ENCODE measurements around the gene STAT2. TPM values are rescaled to one million over a fixed set of nuclear protein-coding genes. Genes with fewer than 3 reads are reported as not detected.
A peak's percentile ranks its signal among the peaks of the same experiment; 100 is the strongest.
"Not testable (repeated sequence)": the region's sequence is repeated elsewhere in the genome, so short reads cannot be mapped to it uniquely, and the experiment has no call there.

Gene STAT2
- total RNA-seq: 100 to 1,000 TPM; 116 to 124 TPM

- ATAC-seq: peak; percentile 97
- CTCF ChIA-PET: interaction anchor here (0.6 to 4.5 kb wide), 30 partner anchors 9 to 853 kb away, joined by 3 to 30 read pairs (median 3); partner anchors contain the start of genes CNPY2, IL23A, PAN2 and RNF41
- peak within 1 kb of the TSS; percentile 95 for H3K27ac Mint-ChIP-seq
- no peaks in the 10 kb centered on the region for H3K27me3 Mint-ChIP-seq
- peaks cover 23% of the 10 kb centered on the region for H3K4me1 Mint-ChIP-seq
- POLR2A ChIA-PET: interaction anchor here (0.5 to 3.6 kb wide), 19 partner anchors 9 to 1796 kb away, joined by 3 to 27 read pairs (median 5); partner anchors contain the start of genes CNPY2, DNAJC14, IL23A and PA2G4
- peaks cover 17% of the 10 kb centered on the region for H3K36me3 Mint-ChIP-seq (ENCODE audit: low read depth)
- H3K4me3 Mint-ChIP-seq: peak within 1 kb of the TSS; percentile 86
- DNase-seq: peak; percentile 99
- intact Hi-C loops (cut with DNase I, micrococcal nuclease): loop anchor here (1.0 to 2.0 kb wide), 18 partner anchors 22 to 543 kb away; partner anchors contain the start of genes IL23A (in 2 of the 2), SPRYD4 (in 2 of the 2), TIMELESS (in 2 of the 2) and ANKRD52 (in 1 of the 2)
- H3K9me3 Mint-ChIP-seq (ENCODE audit: low read depth): no peaks in the 10 kb centered on the region
Measured at GRCh38 chr12:56359851-56360767, at the start of gene STAT2. Gene STAT2, minus strand, starts transcription at chr12:56360107. Its CDS starts 3,536 bp downstream, at chr12:56356571.

- Mint-ChIP-seq H3K9me3 (ENCODE audit: low read depth) (no peaks in the 10 kb centered on the region), H3K4me3 (no peak overlapping the region), H3K4me1 (no peaks in the 10 kb centered on the region), H3K27me3 (no peaks in the 10 kb centered on the region), H3K36me3 (ENCODE audit: low read depth) (no peaks in the 10 kb centered on the region), H3K27ac (no peak overlapping the region)
- ATAC-seq (no peak), DNase-seq (no peak)
- intact Hi-C loops (cut with DNase I, micrococcal nuclease): no loop called here
- ChIA-PET POLR2A (interaction anchor here (0.6 kb wide), 1 partner anchor 908 kb away, joined by 3 read pairs; no protein-coding TSS in a partner anchor), CTCF (interaction anchor here (0.8 kb wide), 1 partner anchor 157 kb away, joined by 3 read pairs; no protein-coding TSS in a partner anchor)
Measured at GRCh38 chr12:56408799-56409417, 49.0 kb upstream of the STAT2 start.

GRCh38 chr12:56404227-56404626, 44.3 kb upstream of the STAT2 start:
- H3K4me3 Mint-ChIP-seq; H3K9me3 Mint-ChIP-seq (ENCODE audit: low read depth); POLR2A ChIA-PET; H3K27me3 Mint-ChIP-seq; H3K27ac Mint-ChIP-seq; DNase-seq; intact Hi-C loops (cut with DNase I, micrococcal nuclease); CTCF ChIA-PET; ATAC-seq; H3K36me3 Mint-ChIP-seq (ENCODE audit: low read depth); H3K4me1 Mint-ChIP-seq: not testable (repeated sequence)

GRCh38 chr12:56401612-56402011, 41.7 kb upstream of the STAT2 start:
- H3K27me3 Mint-ChIP-seq; H3K36me3 Mint-ChIP-seq (ENCODE audit: low read depth); H3K4me1 Mint-ChIP-seq; H3K4me3 Mint-ChIP-seq; H3K9me3 Mint-ChIP-seq (ENCODE audit: low read depth); intact Hi-C loops (cut with DNase I, micrococcal nuclease); ATAC-seq; DNase-seq; CTCF ChIA-PET; H3K27ac Mint-ChIP-seq: not testable (repeated sequence)
- POLR2A ChIA-PET: interaction anchor here (0.6 kb wide), 1 partner anchor 62 kb away, joined by 3 read pairs; no protein-coding TSS in a partner anchor

GRCh38 chr12:56401125-56401524, 41.2 kb upstream of the STAT2 start:
- CTCF ChIA-PET: not testable (repeated sequence)

GRCh38 chr12:56399466-56399865, 39.6 kb upstream of the STAT2 start:
- H3K4me3 Mint-ChIP-seq; CTCF ChIA-PET; POLR2A ChIA-PET; H3K9me3 Mint-ChIP-seq (ENCODE audit: low read depth); intact Hi-C loops (cut with DNase I, micrococcal nuclease); H3K4me1 Mint-ChIP-seq; DNase-seq; H3K27me3 Mint-ChIP-seq; H3K36me3 Mint-ChIP-seq (ENCODE audit: low read depth); H3K27ac Mint-ChIP-seq; ATAC-seq: not testable (repeated sequence)

More at GRCh38 chr12:56401125-56401524, 41.2 kb upstream of the STAT2 start:
- intact Hi-C loops (cut with DNase I, micrococcal nuclease); H3K4me1 Mint-ChIP-seq; H3K36me3 Mint-ChIP-seq (ENCODE audit: low read depth); H3K4me3 Mint-ChIP-seq; ATAC-seq; H3K27me3 Mint-ChIP-seq; H3K27ac Mint-ChIP-seq; H3K9me3 Mint-ChIP-seq (ENCODE audit: low read depth); DNase-seq: not testable (repeated sequence)
- POLR2A ChIA-PET: interaction anchor here (0.6 kb wide), 1 partner anchor 63 kb away, joined by 3 read pairs; no protein-coding TSS in a partner anchor

- ChIA-PET POLR2A (no interaction called here), CTCF (interaction anchor here (0.7 to 1.1 kb wide), 2 partner anchors 31 to 47 kb away, joined by 3 read pairs; no protein-coding TSS in a partner anchor)
- no peaks in the 10 kb centered on the region for H3K36me3 Mint-ChIP-seq (ENCODE audit: low read depth)
- DNase-seq (no peak), ATAC-seq (no peak)
- no peaks in the 10 kb centered on the region for H3K27me3 Mint-ChIP-seq
- intact Hi-C loops (cut with DNase I, micrococcal nuclease): no loop called here
- no peak overlapping the region for H3K4me3 Mint-ChIP-seq
- no peaks in the 10 kb centered on the region for H3K4me1 Mint-ChIP-seq
- H3K9me3 Mint-ChIP-seq (ENCODE audit: low read depth): peaks cover 7% of the 10 kb centered on the region
- H3K27ac Mint-ChIP-seq: no peak overlapping the region
Measured at GRCh38 chr12:56398324-56398723, 38.4 kb upstream of the STAT2 start.

- H3K36me3 Mint-ChIP-seq (ENCODE audit: low read depth): no peaks in the 10 kb centered on the region
- ATAC-seq (no peak), DNase-seq (no peak)
- H3K27me3 Mint-ChIP-seq: no peaks in the 10 kb centered on the region
- intact Hi-C loops (cut with DNase I, micrococcal nuclease): no loop called here
- no peak overlapping the region for H3K4me3 Mint-ChIP-seq
- CTCF ChIA-PET: interaction anchor here (1.6 kb wide), 1 partner anchor 11 kb away, joined by 6 read pairs; no protein-coding TSS in a partner anchor
- no peaks in the 10 kb centered on the region for H3K9me3 Mint-ChIP-seq (ENCODE audit: low read depth)
- no peak overlapping the region for H3K27ac Mint-ChIP-seq
- H3K4me1 Mint-ChIP-seq: no peaks in the 10 kb centered on the region
- POLR2A ChIA-PET: no interaction called here
Measured at GRCh38 chr12:56392331-56392730, 32.4 kb upstream of the STAT2 start.

- no peaks in the 10 kb centered on the region for H3K27me3 Mint-ChIP-seq
- H3K4me3 Mint-ChIP-seq: no peak overlapping the region
- H3K4me1 Mint-ChIP-seq: no peaks in the 10 kb centered on the region
- no peaks in the 10 kb centered on the region for H3K9me3 Mint-ChIP-seq (ENCODE audit: low read depth)
- POLR2A ChIA-PET: no interaction called here
- CTCF ChIA-PET: no interaction called here
- no peak overlapping the region for H3K27ac Mint-ChIP-seq
- intact Hi-C loops (cut with DNase I, micrococcal nuclease): no loop called here
- no peaks in the 10 kb centered on the region for H3K36me3 Mint-ChIP-seq (ENCODE audit: low read depth)
- no peak for DNase-seq
- ATAC-seq: no peak
Measured at GRCh38 chr12:56391721-56392120, 31.8 kb upstream of the STAT2 start.

GRCh38 chr12:56389412-56389811, 29.5 kb upstream of the STAT2 start:
- no peaks in the 10 kb centered on the region for H3K4me1 Mint-ChIP-seq
- ChIA-PET CTCF (interaction anchor here (0.6 kb wide), 1 partner anchor 936 kb away, joined by 3 read pairs; no protein-coding TSS in a partner anchor), POLR2A (no interaction called here)
- H3K27ac Mint-ChIP-seq: no peak overlapping the region
- intact Hi-C loops (cut with DNase I, micrococcal nuclease): no loop called here
- H3K9me3 Mint-ChIP-seq (ENCODE audit: low read depth): no peaks in the 10 kb centered on the region
- ATAC-seq: no peak
- no peaks in the 10 kb centered on the region for H3K27me3 Mint-ChIP-seq
- H3K4me3 Mint-ChIP-seq: no peak overlapping the region
- no peak for DNase-seq
- H3K36me3 Mint-ChIP-seq (ENCODE audit: low read depth): no peaks in the 10 kb centered on the region

- H3K4me1 Mint-ChIP-seq: no peaks in the 10 kb centered on the region
- no peak for DNase-seq
- no peaks in the 10 kb centered on the region for H3K36me3 Mint-ChIP-seq (ENCODE audit: low read depth)
- H3K4me3 Mint-ChIP-seq: no peak overlapping the region
- no peaks in the 10 kb centered on the region for H3K9me3 Mint-ChIP-seq (ENCODE audit: low read depth)
- no peak for ATAC-seq
- ChIA-PET CTCF (interaction anchor here (0.6 to 0.7 kb wide), 4 partner anchors 29 to 179 kb away, joined by 3 read pairs; partner anchors contain the start of gene TIMELESS), POLR2A (no interaction called here)
- no peaks in the 10 kb centered on the region for H3K27me3 Mint-ChIP-seq
- intact Hi-C loops (cut with DNase I, micrococcal nuclease): no loop called here
- no peak overlapping the region for H3K27ac Mint-ChIP-seq
Measured at GRCh38 chr12:56387152-56387736, 27.3 kb upstream of the STAT2 start.

All from activated CD4-positive, alpha-beta T cell treated with anti-CD3 and anti-CD28 coated beads for 36 hours (primary cell).